Stimulated activated CD4-positive, alpha-beta T cell treated with anti-CD3 and anti-CD28 coated beads, Interleukin-4, amount 100 ng/mL, for 24 hours (primary cell): ENCODE results near the gene SUCLG2.

Source experiments
- DNase-seq: peaks from one replicate; pipeline ENCODE4 v3.0.0-alpha.2; 2020

Gene SUCLG2

GRCh38 chr3:67437789-67438188, 216.6 kb downstream of the SUCLG2 start:
- no peak for DNase-seq

- no peak for DNase-seq
Measured at GRCh38 chr3:67437090-67437489, 217.3 kb downstream of the SUCLG2 start.

- DNase-seq: no peak
Measured at GRCh38 chr3:67433109-67433508, 221.3 kb downstream of the SUCLG2 start.

- no peak for DNase-seq
Measured at GRCh38 chr3:67431887-67432286, 222.5 kb downstream of the SUCLG2 start.

- DNase-seq: no peak
Measured at GRCh38 chr3:67423722-67424121, 230.7 kb downstream of the SUCLG2 start.

GRCh38 chr3:67421912-67422311, 232.5 kb downstream of the SUCLG2 start:
- DNase-seq: no peak

GRCh38 chr3:67419779-67420178, 234.6 kb downstream of the SUCLG2 start:
- no peak for DNase-seq

GRCh38 chr3:67419218-67419529, 235.2 kb downstream of the SUCLG2 start:
- no peak for DNase-seq

- DNase-seq: no peak
Measured at GRCh38 chr3:67418426-67419217, 235.8 kb downstream of the SUCLG2 start.

- no peak for DNase-seq
Measured at GRCh38 chr3:67416703-67417102, 237.7 kb downstream of the SUCLG2 start.

- DNase-seq: no peak
Measured at GRCh38 chr3:67415511-67415910, 238.9 kb downstream of the SUCLG2 start.

GRCh38 chr3:67414740-67415139, 239.7 kb downstream of the SUCLG2 start:
- no peak for DNase-seq

- DNase-seq: no peak
Measured at GRCh38 chr3:67405193-67405592, 249.2 kb downstream of the SUCLG2 start.

- no peak for DNase-seq
Measured at GRCh38 chr3:67402873-67403272, 251.5 kb downstream of the SUCLG2 start.

- DNase-seq: no peak
Measured at GRCh38 chr3:67401921-67402320, 252.5 kb downstream of the SUCLG2 start.

GRCh38 chr3:67400476-67400875, 253.9 kb downstream of the SUCLG2 start:
- DNase-seq: no peak

- no peak for DNase-seq
Measured at GRCh38 chr3:67389176-67389575, 265.2 kb downstream of the SUCLG2 start.

- DNase-seq: no peak
Measured at GRCh38 chr3:67388738-67389137, 265.7 kb downstream of the SUCLG2 start.

- DNase-seq: peak; percentile 28
Measured at GRCh38 chr3:67386451-67386850, 268.0 kb downstream of the SUCLG2 start.

- DNase-seq: peak; percentile 45
Measured at GRCh38 chr3:67384760-67385397, 269.5 kb downstream of the SUCLG2 start.

- no peak for DNase-seq
Measured at GRCh38 chr3:67384016-67384415, 270.4 kb downstream of the SUCLG2 start.

GRCh38 chr3:67383379-67383778, 271.0 kb downstream of the SUCLG2 start:
- DNase-seq: no peak

GRCh38 chr3:67382536-67382935, 271.9 kb downstream of the SUCLG2 start:
- no peak for DNase-seq

GRCh38 chr3:67381667-67382272, 272.6 kb downstream of the SUCLG2 start:
- DNase-seq: peak; percentile 28
